Stimulated activated CD8-positive, alpha-beta memory T cell treated with anti-CD3 and anti-CD28 coated beads, Interleukin-12 subunit alpha, Interleukin-12 subunit beta, amount 100 ng/mL, for 1 hour (primary cell): ENCODE results near the gene PCDHA6.
"Not testable (repeated sequence)": the region's sequence is repeated elsewhere in the genome, so short reads cannot be mapped to it uniquely, and the experiment has no call there.

Experiments used
- DNase-seq: peaks from one replicate; pipeline ENCODE4 v3.0.0-alpha.2; 2020; ENCODE audit warnings: low read depth

The PCDHA6 gene, protein sequence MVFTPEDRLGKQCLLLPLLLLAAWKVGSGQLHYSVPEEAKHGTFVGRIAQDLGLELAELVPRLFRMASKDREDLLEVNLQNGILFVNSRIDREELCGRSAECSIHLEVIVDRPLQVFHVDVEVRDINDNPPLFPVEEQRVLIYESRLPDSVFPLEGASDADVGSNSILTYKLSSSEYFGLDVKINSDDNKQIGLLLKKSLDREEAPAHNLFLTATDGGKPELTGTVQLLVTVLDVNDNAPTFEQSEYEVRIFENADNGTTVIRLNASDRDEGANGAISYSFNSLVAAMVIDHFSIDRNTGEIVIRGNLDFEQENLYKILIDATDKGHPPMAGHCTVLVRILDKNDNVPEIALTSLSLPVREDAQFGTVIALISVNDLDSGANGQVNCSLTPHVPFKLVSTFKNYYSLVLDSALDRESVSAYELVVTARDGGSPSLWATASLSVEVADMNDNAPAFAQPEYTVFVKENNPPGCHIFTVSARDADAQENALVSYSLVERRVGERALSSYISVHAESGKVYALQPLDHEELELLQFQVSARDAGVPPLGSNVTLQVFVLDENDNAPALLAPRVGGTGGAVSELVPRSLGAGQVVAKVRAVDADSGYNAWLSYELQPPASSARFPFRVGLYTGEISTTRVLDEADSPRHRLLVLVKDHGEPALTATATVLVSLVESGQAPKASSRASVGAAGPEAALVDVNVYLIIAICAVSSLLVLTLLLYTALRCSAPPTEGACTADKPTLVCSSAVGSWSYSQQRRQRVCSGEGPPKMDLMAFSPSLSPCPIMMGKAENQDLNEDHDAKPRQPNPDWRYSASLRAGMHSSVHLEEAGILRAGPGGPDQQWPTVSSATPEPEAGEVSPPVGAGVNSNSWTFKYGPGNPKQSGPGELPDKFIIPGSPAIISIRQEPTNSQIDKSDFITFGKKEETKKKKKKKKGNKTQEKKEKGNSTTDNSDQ

DNA sequence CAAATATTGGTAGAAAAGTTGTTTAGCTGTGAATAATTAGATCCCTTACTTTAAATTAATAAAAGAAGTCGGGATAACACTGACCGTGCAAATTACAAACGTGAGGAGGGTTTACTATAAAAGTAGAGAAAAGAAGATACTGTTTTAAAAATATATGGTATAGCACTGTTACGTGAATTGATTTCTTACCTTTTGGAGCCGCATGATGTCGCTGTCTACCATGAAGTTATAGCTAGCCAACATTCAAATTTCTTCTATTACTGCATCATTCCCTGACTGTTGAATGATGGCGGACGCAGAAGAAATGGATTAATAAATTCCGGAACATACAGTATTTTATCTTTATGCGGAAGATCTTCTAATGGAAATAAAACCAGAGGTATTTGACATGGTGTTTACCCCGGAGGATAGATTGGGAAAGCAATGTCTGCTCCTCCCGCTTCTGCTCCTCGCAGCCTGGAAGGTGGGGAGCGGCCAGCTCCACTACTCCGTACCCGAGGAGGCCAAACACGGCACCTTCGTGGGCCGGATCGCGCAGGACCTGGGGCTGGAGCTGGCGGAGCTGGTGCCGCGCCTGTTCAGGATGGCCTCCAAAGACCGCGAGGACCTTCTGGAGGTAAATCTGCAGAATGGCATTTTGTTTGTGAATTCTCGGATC, at the start of gene PCDHA6:
Gene PCDHA6 (plus strand): TSS at position 257 of the 658 bp plus-strand sequence. CDS start 132 bp downstream, at position 389.
- DNase-seq = no peak

DNA sequence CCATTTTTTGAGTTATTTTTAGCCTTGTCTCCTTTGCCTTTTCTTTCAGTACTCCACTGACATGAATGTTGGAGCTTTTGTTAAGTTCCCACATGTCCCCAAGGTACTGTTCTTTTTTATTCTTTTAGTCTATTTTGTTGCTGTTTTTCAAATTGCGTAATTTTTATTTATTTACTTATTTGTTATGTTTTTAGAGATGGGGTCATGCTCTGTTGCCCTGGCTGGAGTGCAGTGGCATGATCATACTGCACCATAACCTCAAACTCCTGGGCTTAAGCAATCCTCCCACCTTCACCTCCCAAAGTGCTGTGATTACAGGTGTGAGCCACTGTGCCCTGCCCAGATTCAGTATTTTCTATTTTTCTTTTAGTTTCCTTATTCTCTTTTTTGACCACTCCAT, 47.2 kb upstream of the PCDHA6 start:
- DNase-seq = no peak

DNA sequence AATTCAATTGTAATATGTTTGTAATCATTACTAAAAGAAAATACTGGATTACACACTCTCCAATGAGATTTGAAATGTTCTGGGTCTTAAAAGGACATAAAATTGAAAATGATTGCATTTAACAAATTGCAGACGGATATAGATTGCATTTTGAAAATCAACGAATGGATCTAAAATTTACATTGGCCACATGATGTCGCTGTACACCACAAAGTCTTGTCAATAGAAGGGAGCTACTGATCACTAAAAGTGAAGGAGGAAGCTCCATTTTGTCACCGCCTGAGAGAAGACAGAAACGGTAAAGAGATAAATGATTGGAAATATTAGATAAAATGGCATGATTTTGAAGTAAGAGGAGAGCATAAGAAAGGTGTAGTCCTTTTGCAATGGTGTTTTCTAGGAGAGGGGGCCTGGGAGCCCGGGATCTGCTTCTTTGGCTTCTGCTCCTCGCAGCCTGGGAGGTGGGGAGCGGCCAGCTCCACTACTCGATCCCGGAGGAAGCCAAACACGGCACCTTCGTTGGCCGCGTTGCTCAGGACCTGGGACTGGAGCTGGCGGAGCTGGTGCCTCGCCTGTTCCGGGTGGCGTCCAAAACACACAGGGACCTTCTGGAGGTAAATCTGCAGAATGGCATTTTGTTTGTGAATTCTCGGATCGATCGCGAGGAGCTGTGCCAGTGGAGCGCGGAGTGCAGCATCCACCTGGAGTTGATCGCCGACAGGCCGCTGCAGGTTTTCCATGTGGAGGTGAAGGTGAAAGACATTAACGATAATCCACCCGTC, 41.7 kb upstream of the PCDHA6 start, which contains the start of gene PCDHA1:
Gene PCDHA1 (plus strand): TSS at position 236 of the 782 bp plus-strand sequence.
- DNase-seq = no peak

DNA sequence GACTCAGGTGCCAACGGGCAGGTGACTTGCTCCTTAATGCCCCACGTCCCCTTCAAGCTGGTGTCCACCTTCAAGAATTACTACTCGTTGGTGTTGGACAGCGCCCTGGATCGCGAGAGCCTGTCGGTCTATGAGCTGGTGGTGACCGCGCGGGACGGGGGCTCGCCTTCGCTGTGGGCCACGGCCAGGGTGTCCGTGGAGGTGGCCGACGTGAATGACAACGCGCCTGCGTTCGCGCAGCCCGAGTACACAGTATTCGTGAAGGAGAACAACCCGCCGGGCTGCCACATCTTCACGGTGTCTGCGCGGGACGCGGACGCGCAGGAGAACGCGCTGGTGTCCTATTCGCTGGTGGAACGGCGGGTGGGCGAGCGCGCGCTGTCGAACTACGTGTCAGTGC, 40.3 kb upstream of the PCDHA6 start:
- DNase-seq = not testable (repeated sequence)

DNA sequence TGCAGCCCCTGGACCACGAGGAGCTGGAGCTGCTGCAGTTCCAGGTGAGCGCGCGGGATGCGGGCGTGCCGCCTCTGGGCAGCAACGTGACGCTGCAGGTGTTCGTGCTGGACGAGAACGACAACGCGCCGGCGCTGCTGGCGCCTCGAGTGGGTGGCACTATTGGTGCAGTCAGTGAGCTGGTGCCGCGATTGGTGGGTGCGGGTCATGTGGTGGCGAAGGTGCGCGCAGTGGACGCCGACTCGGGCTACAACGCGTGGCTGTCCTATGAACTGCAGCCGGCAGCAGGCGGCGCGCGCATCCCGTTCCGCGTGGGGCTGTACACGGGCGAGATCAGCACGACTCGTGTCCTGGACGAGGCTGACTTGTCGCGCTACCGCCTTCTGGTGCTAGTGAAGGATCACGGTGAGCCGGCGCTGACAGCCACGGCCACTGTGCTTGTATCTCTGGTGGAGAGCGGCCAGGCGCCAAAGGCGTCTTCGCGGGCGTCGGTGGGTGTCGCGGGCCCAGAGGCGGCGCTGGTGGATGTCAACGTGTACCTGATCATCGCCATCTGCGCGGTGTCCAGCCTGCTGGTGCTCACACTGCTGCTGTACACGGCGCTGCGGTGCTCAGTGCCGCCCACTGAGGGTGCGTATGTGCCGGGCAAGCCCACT, 39.8 kb upstream of the PCDHA6 start:
- not testable (repeated sequence) for DNase-seq

DNA sequence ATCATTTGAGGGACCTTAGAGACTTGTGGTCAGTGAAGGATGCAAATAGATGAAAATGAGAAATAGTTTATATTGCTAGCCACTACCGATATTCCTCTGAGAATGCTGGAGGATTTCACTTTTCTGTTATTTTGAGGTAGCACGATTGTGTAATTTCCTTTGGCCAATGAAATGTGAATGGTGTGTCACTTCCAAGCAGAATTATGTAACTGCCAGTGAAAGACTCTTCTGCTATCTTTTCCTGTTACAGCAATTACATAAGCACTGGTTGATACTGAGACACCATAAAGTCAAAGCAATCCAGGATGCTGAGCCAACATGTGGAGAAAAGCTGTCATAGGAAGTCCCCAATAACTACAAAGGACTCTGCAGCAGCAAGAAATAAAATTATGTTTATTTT, 36.7 kb upstream of the PCDHA6 start:
- no peak for DNase-seq

DNA sequence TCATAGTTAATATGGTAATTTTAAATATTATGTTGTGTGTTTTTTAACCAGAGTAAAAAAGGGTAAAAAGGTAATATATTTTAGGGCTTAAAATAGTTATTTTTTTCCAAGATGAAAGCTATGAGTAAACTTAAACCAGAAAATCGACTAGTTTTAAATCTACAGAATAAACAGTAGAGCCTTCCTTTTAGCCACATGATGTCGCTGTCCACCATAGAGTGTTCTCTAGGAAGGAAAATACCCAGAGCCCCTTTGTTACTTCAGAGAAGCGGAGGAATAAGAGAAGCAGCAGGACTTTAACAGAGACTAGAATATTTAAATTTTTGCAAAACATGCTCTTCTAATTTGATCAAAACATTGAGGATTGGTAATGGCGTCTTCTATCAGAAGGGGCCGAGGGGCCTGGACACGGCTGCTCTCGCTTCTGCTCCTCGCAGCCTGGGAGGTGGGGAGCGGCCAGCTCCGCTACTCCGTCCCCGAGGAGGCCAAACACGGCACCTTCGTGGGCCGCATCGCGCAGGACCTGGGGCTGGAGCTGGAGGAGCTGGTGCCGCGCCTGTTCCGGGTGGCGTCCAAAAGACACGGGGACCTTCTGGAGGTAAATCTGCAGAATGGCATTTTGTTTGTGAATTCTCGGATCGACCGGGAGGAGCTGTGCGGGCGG, 33.0 kb upstream of the PCDHA6 start, which contains the start of gene PCDHA2:
Gene PCDHA2 (plus strand): TSS at position 258 of the 664 bp plus-strand sequence.
- DNase-seq = no peak

DNA sequence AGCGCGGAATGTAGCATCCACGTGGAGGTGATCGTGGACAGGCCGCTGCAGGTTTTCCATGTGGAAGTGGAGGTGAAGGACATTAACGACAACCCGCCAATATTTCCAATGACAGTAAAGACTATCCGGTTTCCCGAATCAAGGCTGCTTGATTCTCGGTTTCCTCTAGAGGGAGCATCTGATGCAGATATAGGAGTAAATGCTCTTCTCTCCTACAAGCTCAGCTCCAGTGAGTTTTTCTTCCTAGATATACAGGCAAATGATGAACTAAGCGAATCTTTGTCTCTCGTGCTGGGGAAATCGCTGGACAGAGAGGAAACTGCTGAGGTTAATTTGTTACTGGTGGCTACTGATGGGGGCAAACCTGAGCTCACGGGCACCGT, 32.5 kb upstream of the PCDHA6 start:
- no peak for DNase-seq

DNA sequence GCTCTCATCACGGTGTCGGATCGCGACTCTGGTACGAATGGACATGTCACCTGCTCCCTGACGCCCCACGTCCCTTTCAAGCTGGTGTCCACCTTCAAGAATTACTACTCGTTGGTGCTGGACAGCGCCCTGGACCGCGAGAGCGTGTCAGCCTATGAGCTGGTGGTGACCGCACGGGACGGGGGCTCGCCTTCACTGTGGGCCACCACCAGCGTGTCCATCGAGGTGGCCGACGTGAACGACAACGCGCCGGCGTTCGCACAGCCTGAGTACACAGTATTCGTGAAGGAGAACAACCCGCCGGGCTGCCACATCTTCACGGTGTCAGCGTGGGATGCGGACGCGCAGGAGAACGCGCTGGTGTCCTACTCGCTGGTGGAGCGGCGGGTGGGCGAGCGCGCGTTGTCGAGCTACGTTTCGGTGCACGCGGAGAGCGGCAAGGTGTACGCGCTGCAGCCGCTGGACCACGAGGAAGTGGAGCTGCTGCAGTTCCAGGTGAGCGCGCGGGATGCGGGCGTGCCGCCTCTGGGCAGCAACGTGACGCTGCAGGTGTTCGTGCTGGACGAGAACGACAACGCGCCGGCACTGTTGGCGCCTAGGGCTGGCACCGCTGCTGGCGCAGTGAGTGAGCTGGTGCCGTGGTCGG, 31.6 kb upstream of the PCDHA6 start:
- DNase-seq = not testable (repeated sequence)

DNA sequence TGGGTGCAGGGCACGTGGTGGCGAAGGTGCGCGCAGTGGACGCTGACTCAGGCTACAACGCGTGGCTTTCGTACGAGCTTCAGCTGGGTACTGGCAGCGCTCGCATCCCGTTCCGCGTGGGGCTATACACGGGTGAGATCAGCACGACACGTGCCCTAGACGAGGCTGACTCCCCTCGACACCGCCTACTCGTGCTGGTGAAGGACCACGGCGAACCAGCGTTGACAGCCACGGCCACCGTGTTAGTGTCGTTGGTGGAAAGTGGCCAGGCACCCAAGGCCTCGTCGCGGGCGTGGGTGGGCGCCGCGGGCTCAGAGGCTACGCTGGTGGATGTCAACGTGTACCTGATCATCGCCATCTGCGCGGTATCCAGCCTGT, 31.1 kb upstream of the PCDHA6 start:
- DNase-seq = no peak

DNA sequence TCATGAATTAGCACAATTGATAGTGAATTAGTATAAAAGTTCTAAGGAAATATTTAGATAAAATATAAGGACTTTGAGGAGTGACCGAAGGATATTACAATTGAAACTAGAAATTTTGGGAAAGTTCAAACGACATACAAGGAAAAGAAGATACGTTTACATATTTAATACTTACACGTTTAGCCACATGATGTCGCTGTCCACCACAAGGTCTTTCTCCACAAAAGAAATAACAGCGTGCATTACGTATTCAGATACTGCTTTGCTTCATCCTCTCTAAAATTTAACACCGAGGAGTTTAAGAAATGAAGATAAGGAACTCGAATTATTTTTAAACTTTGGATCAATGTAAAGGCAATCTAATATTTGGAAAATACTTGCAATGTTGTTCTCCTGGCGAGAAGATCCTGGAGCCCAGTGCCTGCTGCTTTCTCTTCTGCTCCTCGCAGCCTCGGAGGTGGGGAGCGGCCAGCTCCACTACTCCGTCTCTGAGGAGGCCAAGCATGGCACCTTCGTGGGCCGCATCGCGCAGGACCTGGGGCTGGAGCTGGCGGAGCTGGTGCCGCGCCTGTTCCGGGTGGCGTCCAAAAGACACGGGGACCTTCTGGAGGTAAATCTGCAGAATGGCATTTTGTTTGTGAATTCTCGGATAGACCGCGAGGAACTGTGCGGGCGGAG, 26.8 kb upstream of the PCDHA6 start, which contains the start of gene PCDHA3:
Gene PCDHA3 (plus strand): TSS at position 242 of the 678 bp plus-strand sequence.
- DNase-seq = no peak

DNA sequence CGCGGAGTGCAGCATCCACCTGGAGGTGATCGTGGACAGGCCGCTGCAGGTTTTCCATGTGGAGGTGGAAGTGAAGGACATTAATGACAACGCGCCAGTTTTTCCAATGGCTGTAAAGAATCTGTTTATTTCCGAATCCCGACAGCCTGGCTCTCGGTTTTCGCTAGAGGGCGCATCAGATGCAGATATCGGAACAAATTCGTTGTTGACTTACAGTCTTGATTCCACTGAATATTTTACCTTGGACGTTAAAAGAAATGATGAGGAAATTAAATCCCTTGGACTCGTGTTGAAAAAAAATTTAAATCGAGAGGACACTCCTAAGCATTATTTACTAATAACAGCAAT, 26.3 kb upstream of the PCDHA6 start:
- no peak for DNase-seq

DNA sequence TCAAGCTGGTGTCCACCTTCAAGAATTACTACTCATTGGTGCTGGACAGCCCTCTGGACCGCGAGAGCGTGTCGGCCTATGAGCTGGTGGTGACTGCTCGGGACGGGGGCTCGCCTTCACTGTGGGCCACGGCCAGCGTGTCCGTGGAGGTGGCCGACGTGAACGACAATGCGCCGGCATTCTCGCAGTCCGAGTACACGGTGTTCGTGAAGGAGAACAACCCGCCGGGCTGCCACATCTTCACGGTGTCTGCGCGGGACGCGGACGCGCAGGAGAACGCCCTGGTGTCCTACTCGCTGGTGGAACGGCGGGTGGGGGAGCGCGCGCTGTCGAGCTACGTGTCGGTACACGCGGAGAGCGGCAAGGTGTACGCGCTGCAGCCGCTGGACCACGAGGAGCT, 25.4 kb upstream of the PCDHA6 start:
- not testable (repeated sequence) for DNase-seq

DNA sequence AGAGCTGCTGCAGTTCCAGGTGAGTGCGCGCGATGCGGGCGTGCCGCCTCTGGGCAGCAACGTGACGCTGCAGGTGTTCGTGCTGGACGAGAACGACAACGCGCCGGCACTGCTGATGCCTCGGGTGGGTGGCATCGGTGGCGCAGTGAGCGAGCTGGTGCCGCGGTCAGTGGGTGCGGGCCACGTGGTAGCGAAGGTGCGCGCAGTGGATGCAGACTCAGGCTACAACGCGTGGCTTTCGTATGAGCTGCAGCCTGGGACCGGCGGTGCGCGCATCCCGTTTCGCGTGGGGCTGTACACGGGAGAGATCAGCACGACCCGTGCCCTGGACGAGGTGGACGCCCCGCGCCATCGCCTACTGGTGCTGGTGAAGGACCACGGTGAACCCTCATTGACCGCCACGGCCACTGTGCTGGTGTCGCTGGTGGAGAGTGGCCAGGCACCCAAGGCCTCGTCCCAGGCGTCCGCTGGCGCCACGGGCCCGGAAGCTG, 24.9 kb upstream of the PCDHA6 start:
- no peak for DNase-seq

DNA sequence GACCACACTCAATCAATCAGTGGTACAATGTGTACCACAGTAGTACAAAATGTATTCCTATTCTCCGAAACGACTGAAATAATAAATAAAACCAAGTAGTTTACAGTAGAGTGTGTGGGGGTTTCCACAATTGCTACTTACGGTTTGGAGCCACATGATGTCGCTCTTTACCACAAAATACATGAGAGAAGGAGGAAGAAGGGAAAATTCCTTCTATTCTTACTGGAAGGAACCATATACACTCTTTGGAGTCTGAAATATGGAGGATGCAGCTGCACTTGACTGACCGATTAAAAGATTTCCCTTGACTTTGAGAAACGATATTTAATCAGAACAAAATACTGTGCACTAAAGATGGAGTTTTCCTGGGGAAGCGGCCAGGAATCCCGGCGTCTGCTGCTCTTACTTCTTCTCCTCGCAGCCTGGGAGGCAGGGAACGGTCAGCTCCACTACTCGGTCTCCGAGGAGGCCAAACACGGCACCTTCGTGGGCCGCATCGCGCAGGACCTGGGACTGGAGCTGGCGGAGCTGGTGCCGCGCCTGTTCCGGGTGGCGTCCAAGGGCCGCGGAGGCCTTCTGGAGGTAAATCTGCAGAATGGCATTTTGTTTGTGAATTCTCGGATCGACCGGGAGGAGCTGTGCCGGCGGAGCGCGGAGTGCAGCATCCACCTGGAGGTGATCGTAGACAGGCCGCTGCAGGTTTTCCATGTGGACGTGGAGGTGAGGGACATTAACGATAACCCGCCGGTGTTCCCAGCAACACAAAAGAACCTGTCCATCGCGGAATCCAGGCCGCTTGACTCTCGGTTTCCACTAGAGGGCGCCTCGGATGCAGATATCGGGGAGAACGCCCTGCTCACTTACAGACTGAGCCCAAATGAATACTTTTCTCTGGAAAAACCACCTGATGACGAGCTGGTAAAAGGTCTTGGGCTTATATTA, 20.7 kb upstream of the PCDHA6 start, which contains the start of gene PCDHA4:
Gene PCDHA4 (plus strand): TSS at position 235 of the 942 bp plus-strand sequence.
- DNase-seq = no peak

DNA sequence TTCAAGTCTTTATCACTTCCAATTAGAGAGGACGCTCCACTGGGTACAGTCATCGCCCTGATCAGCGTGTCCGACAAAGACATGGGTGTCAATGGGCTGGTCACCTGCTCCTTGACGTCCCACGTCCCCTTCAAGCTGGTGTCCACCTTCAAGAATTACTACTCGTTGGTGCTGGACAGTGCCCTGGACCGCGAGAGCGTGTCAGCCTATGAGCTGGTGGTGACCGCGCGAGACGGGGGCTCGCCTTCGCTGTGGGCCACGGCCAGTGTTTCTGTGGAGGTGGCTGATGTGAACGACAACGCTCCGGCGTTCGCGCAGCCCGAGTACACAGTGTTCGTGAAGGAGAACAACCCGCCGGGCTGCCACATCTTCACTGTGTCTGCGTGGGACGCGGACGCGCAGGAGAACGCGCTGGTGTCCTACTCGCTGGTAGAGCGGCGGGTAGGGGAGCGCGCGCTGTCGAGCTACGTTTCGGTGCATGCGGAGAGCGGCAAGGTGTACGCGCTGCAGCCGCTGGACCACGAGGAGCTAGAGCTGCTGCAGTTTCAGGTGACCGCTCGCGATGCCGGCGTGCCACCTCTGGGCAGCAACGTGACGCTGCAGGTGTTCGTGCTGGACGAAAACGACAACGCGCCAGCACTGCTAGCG, 19.4 kb upstream of the PCDHA6 start:
- not testable (repeated sequence) for DNase-seq

DNA sequence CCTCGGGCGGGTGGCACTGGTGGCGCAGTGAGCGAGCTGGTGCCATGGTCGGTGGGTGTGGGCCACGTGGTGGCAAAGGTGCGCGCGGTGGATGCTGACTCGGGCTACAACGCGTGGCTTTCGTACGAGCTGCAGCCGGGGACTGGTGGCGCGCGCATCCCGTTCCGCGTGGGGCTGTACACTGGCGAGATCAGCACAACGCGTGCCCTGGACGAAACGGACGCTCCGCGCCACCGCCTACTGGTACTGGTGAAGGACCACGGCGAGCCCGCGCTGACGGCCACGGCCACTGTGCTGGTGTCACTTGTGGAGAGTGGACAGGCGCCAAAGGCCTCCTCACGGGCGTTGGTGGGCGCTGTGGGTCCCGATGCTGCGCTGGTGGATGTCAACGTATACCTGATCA, 18.9 kb upstream of the PCDHA6 start:
- DNase-seq = no peak
